CD4-positive, alpha-beta memory T cell (primary cell): ENCODE results near the gene HRH1. TPM values are rescaled to one million over a fixed set of nuclear protein-coding genes. Genes with fewer than 3 reads are reported as not detected.

ENCODE experiments used
- CTCF ChIA-PET: fragments of 350-600 bp; sonication (Branson Sonifier 250); formaldehyde crosslinking; loops from one replicate; lab custom pipeline; 2021; ENCODE audit warnings: inconsistent platforms; ENCODE audit not compliant: partially characterized antibody; lab: Charles Lee
- POLR2A ChIA-PET: fragments of 350-600 bp; sonication (Branson Sonifier 250); formaldehyde crosslinking; loops from one replicate; lab custom pipeline; 2021; ENCODE audit not compliant: partially characterized antibody; lab: Charles Lee
- DNase-seq, 5 donors: peaks; one replicate each; pipeline versions ENCODE4 v3.0.0 to v3.0.0-alpha.2; 2020 to 2022; ENCODE audit warnings: mixed read lengths in 1 of 5
- H3K27ac ChIP-seq: one replicate; pipeline ENCODE4 v1.7.0; 2013; ENCODE audit warnings: low read depth, low read length
- H3K27me3 ChIP-seq: 2 replicates; pipeline ENCODE4 v1.7.0; 2013; ENCODE audit warnings: mild to moderate bottlenecking, low read length, moderate library complexity; ENCODE audit not compliant: insufficient read depth
- H3K36me3 ChIP-seq: 2 replicates; pipeline ENCODE4 v1.7.0; 2013; ENCODE audit warnings: mild to moderate bottlenecking, low read length, moderate library complexity; ENCODE audit not compliant: insufficient read depth
- H3K4me1 ChIP-seq: 2 replicates; pipeline ENCODE4 v1.7.0; 2013; ENCODE audit warnings: mild to moderate bottlenecking, low read length, moderate library complexity; ENCODE audit not compliant: insufficient read depth
- H3K4me3 ChIP-seq, 2 donors: one replicate each; pipeline ENCODE4 v1.7.0; 2013; ENCODE audit warnings: low read length in 2 of 2, mild to moderate bottlenecking in 1 of 2
- H3K9me3 ChIP-seq, 2 donors: one replicate each; pipeline ENCODE4 v1.7.0; 2013; ENCODE audit warnings: low read length in 2 of 2, control low read depth in 1 of 2; ENCODE audit not compliant: control insufficient read depth in 1 of 2
- H3K27ac Mint-ChIP-seq, 7 donors: one replicate each; pipeline ENCODE4 v1.8.0; 2020 to 2021; ENCODE audit warnings: mixed read lengths in 7 of 7, mild to moderate bottlenecking in 6 of 7, inconsistent platforms in 3 of 7, moderate library complexity in 3 of 7
- H3K27me3 Mint-ChIP-seq, 2 donors: one replicate each; pipeline ENCODE4 v1.8.0; 2020 to 2021; ENCODE audit warnings: mixed read lengths in 2 of 2
- H3K36me3 Mint-ChIP-seq, 2 donors: one replicate each; pipeline ENCODE4 v1.8.0; 2020 to 2021; ENCODE audit warnings: mixed read lengths in 2 of 2, inconsistent platforms in 1 of 2, mild to moderate bottlenecking in 1 of 2
- H3K4me1 Mint-ChIP-seq, 4 donors: one replicate each; pipeline ENCODE4 v1.8.0; 2020 to 2021; ENCODE audit warnings: mixed read lengths in 4 of 4, mild to moderate bottlenecking in 1 of 4
- H3K4me3 Mint-ChIP-seq, 8 donors: one replicate each; pipeline ENCODE4 v1.8.0; 2020 to 2021; ENCODE audit warnings: mixed read lengths in 8 of 8, mild to moderate bottlenecking in 7 of 8, moderate library complexity in 6 of 8, inconsistent platforms in 3 of 8
- H3K9me3 Mint-ChIP-seq, 8 donors: one replicate each; pipeline ENCODE4 v1.8.0; 2020 to 2021; ENCODE audit warnings: mixed read lengths in 8 of 8, mild to moderate bottlenecking in 5 of 8, inconsistent platforms in 3 of 8, moderate library complexity in 1 of 8
- intact Hi-C: fragments of 100-400 bp; cut with micrococcal nuclease; formaldehyde crosslinking; loops from one replicate; pipeline ENCODE4 v1.15.1; 2023
- polyA plus RNA-seq, 2 donors: library from polyadenylated mRNA; unstranded; fragments of 300-500 nt; fragmentation: Illumina TruSeq; gene quantifications; one replicate each; pipeline ENCODE4 v1.2.3, GENCODE V29; 2021
- total RNA-seq, 2 experiments: library from RNA; stranded (reverse); gene quantifications; one replicate each; pipeline ENCODE4 v1.2.3, GENCODE V29; 2021

The HRH1 gene
- total and polyA plus RNA-seq, 4 experiments from 2014 or later = 0.31 to 0.81 (median 0.58) TPM; not detected in 1

DNA sequence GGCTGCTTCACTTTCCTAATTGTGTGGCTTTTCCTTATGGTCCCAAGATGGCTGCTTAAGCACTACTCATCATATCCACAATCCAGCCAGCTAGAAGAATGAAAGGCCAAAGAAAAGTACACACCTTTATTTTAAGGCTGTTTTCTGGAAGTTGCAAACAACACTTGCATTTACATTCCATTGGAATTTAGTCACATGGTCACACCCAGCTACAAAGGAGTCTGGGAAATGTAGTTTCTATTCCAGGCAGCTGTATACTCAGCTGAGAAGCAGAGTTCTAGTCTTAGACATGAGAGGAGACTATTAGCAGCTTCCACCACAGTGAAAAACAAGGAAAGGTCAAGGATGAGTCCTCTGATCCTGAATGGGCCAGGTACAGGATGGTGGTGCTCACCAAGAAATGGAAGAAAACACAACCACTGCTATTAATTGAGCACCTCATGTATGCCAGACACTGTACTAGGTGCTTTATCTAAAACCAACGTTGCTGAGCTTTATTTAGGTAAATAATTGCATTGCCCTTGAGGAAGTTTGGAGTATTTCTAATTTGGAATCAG lies 89.9 kb downstream of the HRH1 start:
- peaks cover 0 to 3% (median 0%) of the 10 kb centered on the region in 8 donors for H3K9me3 Mint-ChIP-seq
- ChIA-PET POLR2A (no interaction called here), CTCF (interaction anchor here (1.1 to 13.6 kb wide), 2 partner anchors 9 to 91 kb away, joined by 4 to 158 read pairs; no protein-coding TSS in a partner anchor)

GRCh38 chr3:11245276-11245675 lies 91.0 kb downstream of the HRH1 start:
- DNase-seq = no peak
- no peak overlapping the region for H3K4me3 ChIP-seq
- no peaks in the 10 kb centered on the region for H3K9me3 ChIP-seq
- Mint-ChIP-seq H3K4me3 (no peak overlapping the region), H3K36me3 (no peaks in the 10 kb centered on the region), H3K9me3 (no peaks in the 10 kb centered on the region), H3K27ac (no peak overlapping the region), H3K4me1 (peaks cover 0 to 2% (median under 1%) of the 10 kb centered on the region in 4 donors), H3K27me3 (no peaks in the 10 kb centered on the region)
- H3K27ac ChIP-seq = no peak overlapping the region
- H3K36me3 ChIP-seq = no peaks in the 10 kb centered on the region
- no peaks in the 10 kb centered on the region for H3K4me1 ChIP-seq
- no peaks in the 10 kb centered on the region for H3K27me3 ChIP-seq
- CTCF ChIA-PET = interaction anchor here (1.1 to 1.4 kb wide), 2 partner anchors 10 to 406 kb away, joined by 3 to 4 read pairs; no protein-coding TSS in a partner anchor
- intact Hi-C loops = no loop called here
- POLR2A ChIA-PET = no interaction called here

More for the DNA sequence above, 89.9 kb downstream of the HRH1 start:
- no peak for DNase-seq
- Mint-ChIP-seq H3K27me3 (no peaks in the 10 kb centered on the region), H3K36me3 (no peaks in the 10 kb centered on the region), H3K4me3 (no peak overlapping the region), H3K4me1 (no peaks in the 10 kb centered on the region), H3K27ac (no peak overlapping the region)
- Histone ChIP-seq H3K27ac (no peak overlapping the region), H3K36me3 (no peaks in the 10 kb centered on the region), H3K9me3 (no peaks in the 10 kb centered on the region), H3K27me3 (no peaks in the 10 kb centered on the region), H3K4me3 (no peak overlapping the region), H3K4me1 (no peaks in the 10 kb centered on the region)
- intact Hi-C loops = no loop called here

DNA sequence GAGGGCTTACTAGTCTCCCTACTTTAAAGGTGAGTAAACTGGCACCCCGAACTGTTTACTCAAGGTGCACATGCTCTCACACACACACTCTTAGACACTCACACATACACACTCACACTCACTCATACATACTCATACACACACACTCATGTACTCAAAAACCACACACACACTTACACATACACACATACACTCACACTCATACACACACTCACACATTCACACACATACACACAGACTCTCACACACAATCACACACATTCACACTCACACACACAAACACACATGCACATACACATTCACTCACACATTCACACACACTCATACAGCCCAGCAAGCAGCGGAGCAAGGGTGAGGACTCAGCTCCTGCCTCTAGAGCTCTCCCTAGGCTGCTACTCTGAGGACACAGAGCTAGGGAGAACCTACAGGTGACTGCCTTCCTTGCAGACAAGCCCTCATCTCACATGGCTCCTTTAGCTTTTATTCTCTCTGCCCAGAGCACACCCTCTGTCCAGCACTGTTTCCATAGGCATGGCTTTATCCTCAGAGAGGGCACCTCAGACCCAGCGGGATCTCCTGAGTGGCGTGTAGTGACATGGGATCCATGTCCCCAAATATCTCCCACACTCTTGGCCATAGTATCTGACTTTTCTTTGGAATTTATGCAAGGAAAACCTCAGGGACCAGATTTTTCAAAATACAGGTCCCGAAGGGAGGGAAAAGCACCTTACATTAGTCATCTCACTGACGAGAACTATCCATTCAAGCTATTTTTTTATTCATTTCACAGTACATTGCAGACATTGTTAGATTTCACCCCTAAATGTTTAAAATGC lies 91.8 kb downstream of the HRH1 start:
- Mint-ChIP-seq H3K9me3 (no peaks in the 10 kb centered on the region), H3K27ac (no peak overlapping the region), H3K4me3 (no peak overlapping the region), H3K27me3 (no peaks in the 10 kb centered on the region), H3K36me3 (no peaks in the 10 kb centered on the region), H3K4me1 (peaks cover 7 to 8% (median 8%) of the 10 kb centered on the region in 4 donors)
- DNase-seq = no peak
- CTCF ChIA-PET = interaction anchor here (1.4 kb wide), 1 partner anchor 405 kb away, joined by 3 read pairs; no protein-coding TSS in a partner anchor
- Histone ChIP-seq H3K4me1 (peaks cover 8% of the 10 kb centered on the region), H3K36me3 (no peaks in the 10 kb centered on the region), H3K27me3 (no peaks in the 10 kb centered on the region), H3K4me3 (no peak overlapping the region), H3K27ac (no peak overlapping the region), H3K9me3 (no peaks in the 10 kb centered on the region)
- POLR2A ChIA-PET = no interaction called here
- intact Hi-C loops = no loop called here

DNA sequence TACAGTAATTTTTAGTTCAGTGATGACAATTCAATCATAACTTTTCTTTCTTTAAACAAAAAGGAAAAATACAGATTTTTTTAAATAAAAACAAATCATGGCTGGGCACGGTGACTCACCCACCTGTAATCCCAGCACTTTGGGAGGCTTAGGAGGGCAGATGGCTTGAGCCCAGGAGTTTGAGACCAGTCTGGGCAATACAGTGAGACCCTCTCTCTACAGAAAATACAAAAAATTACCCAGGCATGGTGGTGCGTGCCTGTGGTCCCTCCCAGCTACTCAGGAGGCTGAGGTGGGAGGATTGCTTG lies 92.3 kb downstream of the HRH1 start:
- Histone ChIP-seq H3K36me3 (no peaks in the 10 kb centered on the region), H3K9me3 (no peaks in the 10 kb centered on the region), H3K27ac (no peak overlapping the region), H3K4me3 (no peak overlapping the region), H3K4me1 (peaks cover 10% of the 10 kb centered on the region), H3K27me3 (no peaks in the 10 kb centered on the region)
- H3K9me3 Mint-ChIP-seq = no peaks in the 10 kb centered on the region
- POLR2A ChIA-PET = no interaction called here
- H3K27me3 Mint-ChIP-seq = no peaks in the 10 kb centered on the region
- CTCF ChIA-PET = interaction anchor here (1.4 to 1.5 kb wide), 2 partner anchors 10 to 405 kb away, joined by 3 to 7 read pairs; no protein-coding TSS in a partner anchor
- H3K4me1 Mint-ChIP-seq = peaks cover 10 to 14% (median 13%) of the 10 kb centered on the region in 4 donors
- H3K36me3 Mint-ChIP-seq = no peaks in the 10 kb centered on the region
- intact Hi-C loops = no loop called here
- no peak for DNase-seq
- H3K4me3 Mint-ChIP-seq = no peak overlapping the region
- H3K27ac Mint-ChIP-seq = no peak overlapping the region

DNA sequence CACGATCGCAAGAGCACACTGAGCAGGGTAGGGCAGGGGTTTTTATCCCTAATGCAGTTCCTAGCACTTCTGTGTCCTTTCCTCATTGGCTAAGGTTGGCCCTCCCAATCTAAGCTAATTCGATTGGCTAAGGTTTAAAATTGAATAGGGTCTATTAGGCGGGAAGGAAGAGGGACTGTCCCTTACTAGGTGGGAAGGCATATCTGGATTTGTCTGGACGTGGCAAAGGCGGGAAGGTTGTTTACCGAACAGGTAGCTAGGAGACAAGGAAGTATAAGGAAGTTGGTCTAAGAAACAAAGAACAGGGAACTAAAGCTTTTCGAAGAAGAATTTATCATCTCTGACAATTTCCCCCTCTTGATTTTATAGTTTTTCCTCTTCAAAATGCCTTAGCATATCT lies 93.1 kb downstream of the HRH1 start:
- CTCF ChIA-PET = interaction anchor here (1.3 to 1.7 kb wide), 3 partner anchors 9 to 88 kb away, joined by 3 to 7 read pairs (median 4); no protein-coding TSS in a partner anchor
- H3K27me3 ChIP-seq = no peaks in the 10 kb centered on the region
- Mint-ChIP-seq H3K27ac (no peak overlapping the region), H3K9me3 (no peaks in the 10 kb centered on the region), H3K4me3 (no peak overlapping the region), H3K36me3 (no peaks in the 10 kb centered on the region), H3K4me1 (peaks cover 12 to 21% (median 19%) of the 10 kb centered on the region in 4 donors), H3K27me3 (no peaks in the 10 kb centered on the region)
- intact Hi-C loops = no loop called here
- POLR2A ChIA-PET = no interaction called here
- H3K36me3 ChIP-seq = no peaks in the 10 kb centered on the region
- no peak overlapping the region for H3K4me3 ChIP-seq
- H3K9me3 ChIP-seq = no peaks in the 10 kb centered on the region
- H3K27ac ChIP-seq = no peak overlapping the region
- H3K4me1 ChIP-seq = peaks cover 18% of the 10 kb centered on the region
- DNase-seq = no peak

GRCh38 chr3:11248596-11248995 lies 94.3 kb downstream of the HRH1 start:
- Mint-ChIP-seq H3K9me3 (no peaks in the 10 kb centered on the region), H3K27ac (no peak overlapping the region), H3K4me3 (no peak overlapping the region), H3K27me3 (no peaks in the 10 kb centered on the region), H3K4me1 (peaks cover 12 to 33% (median 19%) of the 10 kb centered on the region in 4 donors), H3K36me3 (no peaks in the 10 kb centered on the region)
- H3K4me1 ChIP-seq = peaks cover 18% of the 10 kb centered on the region
- ChIA-PET POLR2A (no interaction called here), CTCF (interaction anchor here (1.6 to 1.7 kb wide), 2 partner anchors 87 to 403 kb away, joined by 4 to 5 read pairs; no protein-coding TSS in a partner anchor)
- intact Hi-C loops = no loop called here
- no peaks in the 10 kb centered on the region for H3K27me3 ChIP-seq
- no peak overlapping the region for H3K4me3 ChIP-seq
- no peaks in the 10 kb centered on the region for H3K36me3 ChIP-seq
- no peaks in the 10 kb centered on the region for H3K9me3 ChIP-seq
- no peak overlapping the region for H3K27ac ChIP-seq
- DNase-seq = no peak
